HG03439 (cell line): ENCODE data around the gene ZC3H10.

Experiments used
- ATAC-seq: cut with Tn5 transposase; IDR thresholded peaks from one replicate; pipeline ENCODE4 v1.9.1; 2021; ENCODE audit warnings: mild to moderate bottlenecking, moderate library complexity; ENCODE audit not compliant: unreplicated experiment

ZC3H10 gene

DNA sequence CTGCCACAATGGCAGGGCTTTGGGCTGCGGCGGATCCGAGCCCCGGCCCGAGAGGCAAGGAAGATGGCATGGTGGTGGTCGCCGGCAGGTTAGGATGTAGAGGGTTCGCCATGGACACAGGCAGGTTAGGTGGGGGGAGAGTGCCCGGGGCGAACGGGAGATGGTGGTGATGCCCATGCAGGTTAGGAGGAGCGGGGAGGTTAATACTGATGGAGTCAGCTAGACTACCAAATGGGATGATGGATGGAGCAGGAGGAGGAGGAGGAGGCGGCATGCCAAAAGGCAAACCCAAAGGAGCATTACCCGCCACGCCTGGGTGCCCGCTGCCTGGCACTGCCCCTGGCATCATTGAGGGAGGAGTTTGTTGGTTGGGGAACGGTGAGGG is 46.3 kb downstream of the ZC3H10 start:
- no peak for ATAC-seq

DNA sequence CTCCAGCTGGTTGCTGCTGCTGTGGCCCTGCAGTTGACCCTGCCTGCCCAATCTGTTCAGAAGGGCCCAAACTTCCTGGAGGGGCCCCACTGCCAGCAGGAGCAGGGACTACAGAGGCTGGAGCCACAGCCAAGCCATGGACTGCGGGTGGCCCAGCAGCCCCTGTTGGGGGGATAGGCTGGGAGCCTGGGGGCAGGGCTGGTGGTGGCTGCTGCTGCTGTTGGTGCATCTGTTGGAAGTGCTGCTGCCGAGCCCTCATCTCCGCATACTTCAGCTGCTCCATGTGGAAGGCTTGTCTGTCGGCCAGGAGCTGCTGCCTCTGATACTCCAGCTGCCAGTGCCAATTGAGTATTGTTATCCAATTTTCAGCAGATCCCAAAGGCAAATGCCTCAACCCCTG is 47.3 kb downstream of the ZC3H10 start:
- no peak for ATAC-seq

DNA sequence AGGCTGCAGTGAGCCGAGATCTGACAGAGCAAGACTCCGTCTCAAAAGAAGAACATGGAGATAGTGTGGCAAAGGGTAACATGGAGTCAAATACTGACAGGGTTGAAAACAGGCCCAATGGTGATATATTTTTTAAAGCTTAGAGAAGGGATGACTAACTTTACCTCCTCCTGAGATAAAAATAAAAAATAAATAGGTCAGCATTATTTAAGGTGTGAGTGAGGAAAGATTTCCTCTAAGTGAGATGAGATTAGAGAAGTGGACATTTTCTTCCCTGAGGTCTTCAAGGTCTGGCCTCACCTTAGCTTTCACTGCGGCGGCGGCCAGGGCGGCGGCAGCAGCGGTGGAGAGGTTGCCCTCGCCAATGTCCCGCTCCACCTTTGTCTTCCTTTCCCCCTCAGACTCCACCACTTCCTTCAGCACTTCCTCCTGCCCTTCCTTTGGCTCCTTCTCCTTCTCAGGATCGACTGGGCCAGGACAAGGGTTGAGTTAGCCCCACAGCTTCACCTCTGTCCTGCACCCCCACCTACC is 51.2 kb downstream of the ZC3H10 start:
- no peak for ATAC-seq

DNA sequence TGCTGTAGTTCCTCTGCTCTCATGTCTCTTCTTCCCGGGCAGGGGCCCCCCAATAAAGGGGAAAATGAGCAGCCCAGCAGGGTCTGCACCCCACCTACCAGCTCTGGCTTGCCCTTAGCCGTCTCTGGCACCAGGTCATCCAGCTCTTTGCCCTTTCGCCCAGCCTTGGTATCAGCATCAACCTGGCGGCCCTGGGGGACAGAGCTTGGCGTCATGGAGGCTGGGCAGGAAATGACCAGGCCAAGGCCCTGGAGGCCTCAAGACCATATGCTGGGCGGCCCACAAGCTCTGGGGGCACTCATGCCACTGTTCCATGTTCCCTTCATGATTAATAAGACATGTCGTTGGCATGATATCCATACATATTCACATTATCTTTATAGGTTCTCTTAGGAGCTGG is 54.8 kb downstream of the ZC3H10 start:
- no peak for ATAC-seq
